CD14-positive monocyte (primary cell): Measurements from ENCODE around the gene FAAP100. TPM values are rescaled to one million over a fixed set of nuclear protein-coding genes. Genes with fewer than 3 reads are reported as not detected.

Source experiments
- DNase-seq, 3 donors: peaks; one replicate each; pipeline ENCODE4 v3.0.0-alpha.2; 2011 to 2022
- H2AFZ ChIP-seq: 2 replicates; pipeline ENCODE4 v1.6.0; 2012; ENCODE audit warnings: mild to moderate bottlenecking, low read depth, low read length, inconsistent platforms; ENCODE audit not compliant: insufficient read depth, poor library complexity, severe bottlenecking
- H3K27ac ChIP-seq, 2 donors: 1 replicate in 1 of 2; 2 replicates in 1 of 2; pipeline ENCODE4 v1.5.1; 2012 to 2013; ENCODE audit warnings: low read length in 2 of 2, control low read depth in 1 of 2, inconsistent platforms in 1 of 2, low read depth in 1 of 2, mild to moderate bottlenecking in 1 of 2
- H3K27me3 ChIP-seq, 2 donors: one replicate each; pipeline versions ENCODE4 v1.6.0 to v1.6.1; 2011 to 2013; ENCODE audit warnings: low read length in 2 of 2; ENCODE audit not compliant: control insufficient read depth in 2 of 2, insufficient read depth in 2 of 2
- H3K36me3 ChIP-seq, 2 donors: replicated peaks in 1 of 2; 1 replicate in 1 of 2; 2 replicates in 1 of 2; pipeline versions ENCODE4 v1.5.1 to v1.6.1; 2012 to 2013; ENCODE audit warnings: low read length in 2 of 2, control low read depth in 1 of 2, inconsistent platforms in 1 of 2, mild to moderate bottlenecking in 1 of 2; ENCODE audit not compliant: insufficient read depth in 2 of 2, control insufficient read depth in 1 of 2
- H3K4me1 ChIP-seq, 2 donors: 1 replicate in 1 of 2; 2 replicates in 1 of 2; pipeline versions ENCODE4 v1.5.1 to v1.6.1; 2012 to 2013; ENCODE audit warnings: low read length in 2 of 2, control low read depth in 1 of 2, inconsistent platforms in 1 of 2, mild to moderate bottlenecking in 1 of 2, moderate library complexity in 1 of 2; ENCODE audit not compliant: insufficient read depth in 2 of 2, control insufficient read depth in 1 of 2
- H3K4me2 ChIP-seq: replicated peaks from 2 replicates; pipeline ENCODE3; 2012; ENCODE audit warnings: low read length, moderate library complexity, mild to moderate bottlenecking; ENCODE audit not compliant: poor library complexity, severe bottlenecking; ENCODE audit errors: extremely low read depth
- H3K4me3 ChIP-seq, 3 experiments: fragments of 200-600 bp in 1 of 3; sonication (generic) in 1 of 3; replicated peaks in 1 of 3; 1 replicate in 2 of 3; 2 replicates in 1 of 3; pipeline ENCODE4 v1.5.1; 2011 to 2013; ENCODE audit warnings: low read length in 3 of 3, mild to moderate bottlenecking in 3 of 3, control low read depth in 2 of 3, low read depth in 2 of 3, inconsistent platforms in 1 of 3, moderate library complexity in 1 of 3
- H3K79me2 ChIP-seq: 2 replicates; pipeline ENCODE4 v1.6.0; 2012; ENCODE audit warnings: mild to moderate bottlenecking, control low read depth, inconsistent platforms, low read length, moderate library complexity; ENCODE audit not compliant: insufficient read depth
- H3K9ac ChIP-seq: 2 replicates; pipeline ENCODE4 v1.6.0; 2017; ENCODE audit warnings: low read length, mild to moderate bottlenecking; ENCODE audit not compliant: insufficient read depth, poor library complexity, severe bottlenecking
- H3K9me3 ChIP-seq, 2 donors: replicated peaks in 1 of 2; 1 replicate in 1 of 2; 2 replicates in 1 of 2; pipeline versions ENCODE4 v1.5.1 to v1.6.1; 2012 to 2013; ENCODE audit warnings: low read length in 2 of 2, control low read depth in 1 of 2; ENCODE audit not compliant: control insufficient read depth in 1 of 2, insufficient read depth in 1 of 2
- H4K20me1 ChIP-seq: 2 replicates; pipeline ENCODE4 v1.6.0; 2012; ENCODE audit warnings: mild to moderate bottlenecking, low read length, control low read depth, moderate library complexity; ENCODE audit not compliant: insufficient read depth
- H3K27ac Mint-ChIP-seq, 7 donors: one replicate each; pipeline ENCODE4 v1.8.0; 2020; ENCODE audit warnings: mild to moderate bottlenecking in 7 of 7, mixed read lengths in 7 of 7, moderate library complexity in 6 of 7, inconsistent platforms in 2 of 7
- H3K27me3 Mint-ChIP-seq, 3 donors: one replicate each; pipeline ENCODE4 v1.8.0; 2021 to 2022; ENCODE audit warnings: low read depth in 3 of 3, mild to moderate bottlenecking in 3 of 3, mixed read lengths in 3 of 3, moderate library complexity in 3 of 3, inconsistent platforms in 1 of 3
- H3K36me3 Mint-ChIP-seq, 2 donors: one replicate each; pipeline ENCODE4 v1.8.0; 2020; ENCODE audit warnings: mixed read lengths in 2 of 2, inconsistent platforms in 1 of 2, mild to moderate bottlenecking in 1 of 2
- H3K4me1 Mint-ChIP-seq: one replicate; pipeline ENCODE4 v1.8.0; 2020; ENCODE audit warnings: mild to moderate bottlenecking, mixed read lengths
- H3K4me3 Mint-ChIP-seq, 2 donors: one replicate each; pipeline ENCODE4 v1.8.0; 2020; ENCODE audit warnings: mild to moderate bottlenecking in 2 of 2, mixed read lengths in 2 of 2, moderate library complexity in 1 of 2
- H3K9me3 Mint-ChIP-seq, 7 donors: one replicate each; pipeline ENCODE4 v1.8.0; 2020 to 2022; ENCODE audit warnings: mixed read lengths in 7 of 7, mild to moderate bottlenecking in 6 of 7, moderate library complexity in 6 of 7, inconsistent platforms in 2 of 7
- CTCF ChIP-seq: fragments of 200-600 bp; IDR thresholded peaks from one replicate; pipeline ENCODE4 v1.8.0; 2022; ENCODE audit warnings: antibody characterized with exemption, mild to moderate bottlenecking
- WGBS: methylation state at CpG from one replicate; pipeline ENCODE4 v1.1.5; 2013; ENCODE audit warnings: missing lambda C conversion rate; ENCODE audit not compliant: insufficient coverage; 5-methylcytosine and 5-hydroxymethylcytosine counted together
- intact Hi-C, 2 donors: fragments of 100-400 bp; cut with micrococcal nuclease; formaldehyde crosslinking; loops; one replicate each; pipeline versions ENCODE4 v1.15.0 to v1.15.1; 2023
- polyA plus RNA-seq, 3 donors: library from polyadenylated mRNA; depleted of rRNA in 1 of 3; unstranded in 2 of 3; stranded (reverse) in 1 of 3; fragments of 300-500 nt in 2 of 3; fragments of >200 nt in 1 of 3; fragmentation: Illumina TruSeq in 2 of 3; gene quantifications; 1 replicate in 2 of 3; 2 replicates in 1 of 3; pipeline ENCODE4 v1.2.3, GENCODE V29; 2012 to 2021

Gene FAAP100
- polyA plus RNA-seq, 3 donors, result 10.3 to 37.6 (median 13.9) TPM

GRCh38 chr17:81593105-81593871 lies 41.1 kb upstream of the FAAP100 start:
- H3K36me3 ChIP-seq, result peaks cover 72 to 82% of the 10 kb centered on the region in 2 donors
- H3K27me3 ChIP-seq, result no peaks in the 10 kb centered on the region
- no peak overlapping the region for H3K9ac ChIP-seq
- H3K4me3 ChIP-seq, result no peak overlapping the region
- no peaks in the 10 kb centered on the region for H3K9me3 ChIP-seq
- WGBS, result 97% methylated on average over 9 of the region's 11 CpGs
- peaks cover 18% of the 10 kb centered on the region for H3K79me2 ChIP-seq
- peaks cover 14 to 15% of the 10 kb centered on the region in 2 donors for H3K4me1 ChIP-seq
- TF ChIP-seq CTCF, result no peak
- H2AFZ ChIP-seq, result no peak overlapping the region
- DNase-seq, result no peak
- no peak overlapping the region for H3K27ac ChIP-seq
- Mint-ChIP-seq H3K27ac (peak overlapping the region in 1 of 7 donors; percentile 9), H3K9me3 (peaks cover 0 to 3% (median 0%) of the 10 kb centered on the region in 7 donors), H3K36me3 (peaks cover 61 to 81% of the 10 kb centered on the region in 2 donors), H3K27me3 (no peaks in the 10 kb centered on the region), H3K4me3 (no peak overlapping the region), H3K4me1 (peaks cover 9% of the 10 kb centered on the region)
- intact Hi-C loops, result no loop called here
- peaks cover 11% of the 10 kb centered on the region for H4K20me1 ChIP-seq
- H3K4me2 ChIP-seq, result no peak overlapping the region

- Mint-ChIP-seq H3K4me1 (peaks cover 2% of the 10 kb centered on the region), H3K27ac (peak overlapping the region in 2 of 7 donors; percentile 15 to 73), H3K27me3 (no peaks in the 10 kb centered on the region), H3K9me3 (no peaks in the 10 kb centered on the region), H3K4me3 (no peak overlapping the region), H3K36me3 (peaks cover 68 to 93% of the 10 kb centered on the region in 2 donors)
- no peak for TF ChIP-seq CTCF
- Histone ChIP-seq H2AFZ (no peak overlapping the region), H3K4me2 (no peak overlapping the region), H3K4me1 (peaks cover 1 to 2% of the 10 kb centered on the region in 2 donors), H3K9ac (no peak overlapping the region), H3K27ac (peak overlapping the region in 1 of 2 donors; percentile 20), H3K4me3 (no peak overlapping the region), H3K9me3 (no peaks in the 10 kb centered on the region), H3K27me3 (no peaks in the 10 kb centered on the region), H3K36me3 (peaks cover 78 to 94% of the 10 kb centered on the region in 2 donors), H3K79me2 (peaks cover 18% of the 10 kb centered on the region), H4K20me1 (peaks cover 9% of the 10 kb centered on the region)
- no CpG with 5 or more reads among the region's 14 CpGs for WGBS
- intact Hi-C loops, result no loop called here
- no peak for DNase-seq
These were observed 39.8 kb upstream of the FAAP100 start for GRCh38 chr17:81591971-81592370.
